Measurements from ENCODE around the gene ST6GALNAC3. TPM values are rescaled to one million over a fixed set of nuclear protein-coding genes. Genes with fewer than 3 reads are reported as not detected.

ST6GALNAC3 gene
- total RNA-seq, 1 donor from 2014 or later = 4.7 TPM

GRCh38 chr1:76269155-76269554, 194.6 kb downstream of the ST6GALNAC3 start:
- no peak overlapping the region for H3K4me3 Mint-ChIP-seq (ENCODE audit: unreplicated experiment)
- no peak overlapping the region for H3K27ac Mint-ChIP-seq (ENCODE audit: unreplicated experiment)
- peaks cover 24% of the 10 kb centered on the region for H3K4me1 Mint-ChIP-seq (ENCODE audit: low read depth)
- no peaks in the 10 kb centered on the region for H3K27me3 Mint-ChIP-seq (ENCODE audit: low read depth)
- DNase-seq (ENCODE audit: low spot score) = no peak
- no peak for TF ChIP-seq CTCF (IDR thresholded peaks at IDR 0.05)
- no peaks in the 10 kb centered on the region for H3K9me3 Mint-ChIP-seq (ENCODE audit: low read depth)
- no peaks in the 10 kb centered on the region for H3K36me3 Mint-ChIP-seq (ENCODE audit: low read depth)

GRCh38 chr1:76274302-76274701, 199.8 kb downstream of the ST6GALNAC3 start:
- no peak for TF ChIP-seq CTCF (IDR thresholded peaks at IDR 0.05)
- no peak for DNase-seq (ENCODE audit: low spot score)
- Mint-ChIP-seq H3K4me1 (ENCODE audit: low read depth) (peaks cover 8% of the 10 kb centered on the region), H3K27me3 (ENCODE audit: low read depth) (no peaks in the 10 kb centered on the region), H3K9me3 (ENCODE audit: low read depth) (no peaks in the 10 kb centered on the region), H3K27ac (ENCODE audit: unreplicated experiment) (no peak overlapping the region), H3K4me3 (ENCODE audit: unreplicated experiment) (no peak overlapping the region), H3K36me3 (ENCODE audit: low read depth) (no peaks in the 10 kb centered on the region)

- peaks cover 6% of the 10 kb centered on the region for H3K4me1 Mint-ChIP-seq (ENCODE audit: low read depth)
- no peak for TF ChIP-seq CTCF (IDR thresholded peaks at IDR 0.05)
- H3K9me3 Mint-ChIP-seq (ENCODE audit: low read depth) = no peaks in the 10 kb centered on the region
- no peaks in the 10 kb centered on the region for H3K27me3 Mint-ChIP-seq (ENCODE audit: low read depth)
- no peak overlapping the region for H3K4me3 Mint-ChIP-seq (ENCODE audit: unreplicated experiment)
- no peaks in the 10 kb centered on the region for H3K36me3 Mint-ChIP-seq (ENCODE audit: low read depth)
- DNase-seq (ENCODE audit: low spot score) = no peak
- no peak overlapping the region for H3K27ac Mint-ChIP-seq (ENCODE audit: unreplicated experiment)
Measured at GRCh38 chr1:76274718-76275117, 200.2 kb downstream of the ST6GALNAC3 start.

DNA sequence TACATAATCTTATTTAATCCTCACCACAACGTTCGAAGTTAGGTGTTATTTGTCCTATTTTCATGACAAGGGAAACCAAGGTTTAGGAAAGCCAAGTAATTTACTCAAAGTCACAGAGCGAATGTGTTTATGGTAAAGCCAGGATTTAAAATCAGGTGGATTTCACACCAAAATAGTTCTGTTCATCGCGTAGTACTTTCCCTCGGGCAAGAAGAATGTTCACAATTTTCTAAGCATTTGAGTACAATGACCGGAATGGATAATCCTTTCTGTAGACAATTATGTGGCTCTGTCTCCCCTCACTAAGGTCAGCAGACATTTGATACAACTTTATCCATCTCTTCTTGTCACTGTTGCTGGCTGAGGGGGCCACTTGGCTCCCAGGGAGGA, 204.2 kb downstream of the ST6GALNAC3 start:
- Mint-ChIP-seq H3K27me3 (ENCODE audit: low read depth) (no peaks in the 10 kb centered on the region), H3K4me3 (ENCODE audit: unreplicated experiment) (no peak overlapping the region), H3K27ac (ENCODE audit: unreplicated experiment) (no peak overlapping the region), H3K36me3 (ENCODE audit: low read depth) (no peaks in the 10 kb centered on the region), H3K4me1 (ENCODE audit: low read depth) (peaks cover 5% of the 10 kb centered on the region), H3K9me3 (ENCODE audit: low read depth) (no peaks in the 10 kb centered on the region)
- no peak for TF ChIP-seq CTCF (IDR thresholded peaks at IDR 0.05)
- no peak for DNase-seq (ENCODE audit: low spot score)

GRCh38 chr1:76279101-76279748, 204.7 kb downstream of the ST6GALNAC3 start:
- DNase-seq (ENCODE audit: low spot score) = no peak
- no peaks in the 10 kb centered on the region for H3K27me3 Mint-ChIP-seq (ENCODE audit: low read depth)
- no peak overlapping the region for H3K4me3 Mint-ChIP-seq (ENCODE audit: unreplicated experiment)
- H3K36me3 Mint-ChIP-seq (ENCODE audit: low read depth) = no peaks in the 10 kb centered on the region
- TF ChIP-seq CTCF (IDR thresholded peaks at IDR 0.05) = no peak
- H3K4me1 Mint-ChIP-seq (ENCODE audit: low read depth) = peaks cover 5% of the 10 kb centered on the region
- H3K27ac Mint-ChIP-seq (ENCODE audit: unreplicated experiment) = peak overlapping the region; percentile 13
- H3K9me3 Mint-ChIP-seq (ENCODE audit: low read depth) = no peaks in the 10 kb centered on the region
